ENCODE results near the gene C20orf173. TPM values are rescaled to one million over a fixed set of nuclear protein-coding genes. Genes with fewer than 3 reads are reported as not detected.

C20orf173 gene
- total RNA-seq, 4 donors from 2014 or later = not detected

DNA sequence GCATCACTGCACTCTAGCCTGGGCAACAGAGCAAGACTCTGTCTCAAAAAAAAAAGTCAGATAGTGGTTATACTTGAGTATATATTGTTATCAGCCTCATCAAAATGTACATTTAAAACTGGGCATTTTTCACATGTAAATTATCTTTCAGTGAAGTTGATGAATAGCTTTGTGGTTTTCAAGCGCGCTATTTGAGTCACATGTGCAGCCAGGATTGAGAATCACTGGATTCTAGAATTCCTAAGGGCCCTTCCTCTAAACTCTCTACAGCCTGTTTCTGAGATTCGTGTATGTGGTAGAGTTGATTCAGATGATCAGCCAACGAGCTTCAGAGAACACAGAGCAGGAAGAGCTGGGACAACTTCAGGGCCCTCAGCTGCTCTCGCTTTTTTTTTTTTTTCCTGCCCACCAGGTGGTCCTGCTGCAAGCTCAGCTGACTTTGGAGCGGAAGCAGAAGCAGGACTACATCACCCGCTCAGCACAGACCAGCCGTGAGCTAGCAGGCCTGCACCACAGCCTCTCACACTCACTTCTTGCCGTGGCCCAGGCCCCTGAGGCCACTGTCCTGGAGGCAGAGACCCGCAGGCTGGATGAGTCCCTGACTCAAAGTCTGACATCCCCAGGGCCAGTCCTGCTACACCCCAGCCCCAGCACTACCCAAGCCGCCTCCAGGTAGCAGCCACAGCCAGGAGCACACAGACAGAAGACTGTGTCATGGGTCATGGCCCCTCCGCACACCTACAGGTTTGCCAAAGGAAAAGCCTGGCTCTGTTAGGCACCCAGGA lies 18.3 kb downstream of the C20orf173 start:
- no peak overlapping the region for H3K4me3 ChIP-seq
- peaks cover 85% of the 10 kb centered on the region for H3K36me3 ChIP-seq
- no peaks in the 10 kb centered on the region for H3K9me3 ChIP-seq
- TF ChIP-seq POLR2AphosphoS5 (IDR thresholded peaks at IDR 0.05) (no peak), POLR2A (IDR thresholded peaks at IDR 0.05) (no peak), EP300 (IDR thresholded peaks at IDR 0.05) (no peak)
- TF ChIP-seq, protein P1, sequence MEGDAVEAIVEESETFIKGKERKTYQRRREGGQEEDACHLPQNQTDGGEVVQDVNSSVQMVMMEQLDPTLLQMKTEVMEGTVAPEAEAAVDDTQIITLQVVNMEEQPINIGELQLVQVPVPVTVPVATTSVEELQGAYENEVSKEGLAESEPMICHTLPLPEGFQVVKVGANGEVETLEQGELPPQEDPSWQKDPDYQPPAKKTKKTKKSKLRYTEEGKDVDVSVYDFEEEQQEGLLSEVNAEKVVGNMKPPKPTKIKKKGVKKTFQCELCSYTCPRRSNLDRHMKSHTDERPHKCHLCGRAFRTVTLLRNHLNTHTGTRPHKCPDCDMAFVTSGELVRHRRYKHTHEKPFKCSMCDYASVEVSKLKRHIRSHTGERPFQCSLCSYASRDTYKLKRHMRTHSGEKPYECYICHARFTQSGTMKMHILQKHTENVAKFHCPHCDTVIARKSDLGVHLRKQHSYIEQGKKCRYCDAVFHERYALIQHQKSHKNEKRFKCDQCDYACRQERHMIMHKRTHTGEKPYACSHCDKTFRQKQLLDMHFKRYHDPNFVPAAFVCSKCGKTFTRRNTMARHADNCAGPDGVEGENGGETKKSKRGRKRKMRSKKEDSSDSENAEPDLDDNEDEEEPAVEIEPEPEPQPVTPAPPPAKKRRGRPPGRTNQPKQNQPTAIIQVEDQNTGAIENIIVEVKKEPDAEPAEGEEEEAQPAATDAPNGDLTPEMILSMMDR (IDR thresholded peaks at IDR 0.05) = no peak
- 87% methylated on average over 9 of the region's 12 CpGs for WGBS
- DNase-seq (ENCODE audit: low spot score in 2 of 2) = no peak
- no peaks in the 10 kb centered on the region for H3K27me3 ChIP-seq
- no peaks in the 10 kb centered on the region for H3K4me1 ChIP-seq
- H3K27ac ChIP-seq = no peak overlapping the region

- 83% methylated on average over 9 of the region's 10 CpGs for WGBS
- no peaks in the 10 kb centered on the region for H3K27me3 ChIP-seq
- no peak for TF ChIP-seq POLR2A (IDR thresholded peaks at IDR 0.05)
- H3K4me1 ChIP-seq = no peaks in the 10 kb centered on the region
- H3K36me3 ChIP-seq = peaks cover 84% of the 10 kb centered on the region
- no peak overlapping the region for H3K27ac ChIP-seq
- no peak overlapping the region for H3K4me3 ChIP-seq
- no peaks in the 10 kb centered on the region for H3K9me3 ChIP-seq
- no peak for DNase-seq (ENCODE audit: low spot score in 2 of 2)
Measured at GRCh38 chr20:35508493-35509218, 20.8 kb downstream of the C20orf173 start.

DNA sequence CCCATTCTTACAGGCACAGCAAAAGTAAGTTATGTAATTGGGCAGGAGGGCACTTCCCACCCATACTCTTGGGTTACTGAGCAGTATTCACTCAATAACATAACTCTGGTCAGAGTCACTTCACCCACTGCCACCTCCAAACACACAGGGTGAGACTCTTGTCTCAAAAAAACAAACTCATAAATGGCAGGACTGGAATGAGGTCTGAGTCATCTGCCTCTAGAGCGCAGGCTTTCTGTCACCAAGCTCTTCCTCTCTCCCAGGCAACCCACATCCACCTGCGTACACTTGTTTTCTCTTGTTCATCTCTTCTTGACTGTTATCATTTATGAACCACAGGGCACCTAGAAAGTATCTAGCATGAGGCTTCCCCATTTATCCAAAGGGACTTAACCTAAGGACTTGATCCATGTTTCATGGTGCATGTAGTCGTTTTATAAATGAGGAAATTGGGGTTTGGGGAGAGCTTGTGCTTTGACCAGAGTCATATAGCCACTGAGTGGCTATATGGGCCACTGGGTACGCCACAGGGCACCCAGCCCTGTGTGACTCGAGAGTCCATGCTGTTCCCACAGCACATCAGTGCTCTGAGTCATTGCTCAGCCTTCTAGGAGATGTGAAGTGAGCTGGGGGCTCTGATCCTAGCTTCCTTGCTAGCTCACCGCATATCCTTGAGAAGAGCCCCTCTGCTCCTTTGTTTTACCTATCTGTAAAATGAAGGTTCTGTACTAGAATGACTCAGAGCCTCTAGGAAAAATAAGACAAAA lies 22.4 kb downstream of the C20orf173 start:
- Histone ChIP-seq H3K4me1 (no peaks in the 10 kb centered on the region), H3K4me3 (no peak overlapping the region), H3K9me3 (no peaks in the 10 kb centered on the region), H3K36me3 (peaks cover 87% of the 10 kb centered on the region), H3K27me3 (no peaks in the 10 kb centered on the region), H3K27ac (no peak overlapping the region)
- DNase-seq (ENCODE audit: low spot score in 2 of 2) = no peak
- TF ChIP-seq POLR2A (IDR thresholded peaks at IDR 0.05) (no peak), EP300 (IDR thresholded peaks at IDR 0.05) (no peak), POLR2AphosphoS5 (IDR thresholded peaks at IDR 0.05) (no peak)
- TF ChIP-seq, protein P1 (IDR thresholded peaks at IDR 0.05) = no peak
- WGBS = 88% methylated on average over 6 of the region's 6 CpGs

- Histone ChIP-seq H3K27me3 (no peaks in the 10 kb centered on the region), H3K9me3 (no peaks in the 10 kb centered on the region), H3K4me3 (no peak overlapping the region), H3K36me3 (peaks cover 88% of the 10 kb centered on the region), H3K27ac (no peak overlapping the region), H3K4me1 (no peaks in the 10 kb centered on the region)
- 73% methylated on average over 3 of the region's 3 CpGs for WGBS
- no peak for TF ChIP-seq EP300 (IDR thresholded peaks at IDR 0.05)
- TF ChIP-seq, protein P1 (IDR thresholded peaks at IDR 0.05) = no peak
- TF ChIP-seq POLR2A (IDR thresholded peaks at IDR 0.05) = no peak
- no peak for DNase-seq (ENCODE audit: low spot score in 2 of 2)
Measured at GRCh38 chr20:35506179-35506578, 23.3 kb downstream of the C20orf173 start.

DNA sequence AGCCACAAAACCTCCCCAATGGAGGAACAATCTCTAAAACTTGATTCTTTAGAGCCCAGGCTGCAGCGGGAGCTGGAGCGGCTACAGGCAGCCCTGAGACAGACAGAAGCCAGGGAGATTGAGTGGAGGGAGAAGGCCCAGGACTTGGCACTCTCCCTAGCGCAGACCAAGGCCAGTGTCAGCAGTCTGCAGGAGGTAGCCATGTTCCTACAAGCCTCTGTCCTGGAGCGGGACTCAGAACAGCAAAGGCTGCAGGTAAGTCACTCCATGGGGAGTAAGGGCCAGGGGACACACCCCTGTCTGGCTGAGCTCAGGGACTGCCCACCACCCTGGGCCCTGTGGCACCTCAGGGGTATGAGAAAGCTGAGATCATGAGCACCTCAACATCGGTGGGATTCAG lies 24.7 kb downstream of the C20orf173 start:
- TF ChIP-seq, protein P1 (IDR thresholded peaks at IDR 0.05) = no peak
- TF ChIP-seq EP300 (IDR thresholded peaks at IDR 0.05) (no peak), POLR2AphosphoS5 (IDR thresholded peaks at IDR 0.05) (no peak), POLR2A (IDR thresholded peaks at IDR 0.05) (no peak)
- peaks cover 88% of the 10 kb centered on the region for H3K36me3 ChIP-seq
- DNase-seq (ENCODE audit: low spot score in 2 of 2) = no peak
- 97% methylated on average over 3 of the region's 5 CpGs for WGBS
- no peak overlapping the region for H3K27ac ChIP-seq
- no peaks in the 10 kb centered on the region for H3K27me3 ChIP-seq
- no peaks in the 10 kb centered on the region for H3K4me1 ChIP-seq
- H3K4me3 ChIP-seq = no peak overlapping the region
- no peaks in the 10 kb centered on the region for H3K9me3 ChIP-seq
